Astrocyte (in vitro differentiated cells and primary cell): ENCODE results near the gene ZNF438. TPM values are rescaled to one million over a fixed set of nuclear protein-coding genes. Genes with fewer than 3 reads are reported as not detected.

ENCODE experiments used
- DNase-seq: peaks from one replicate; pipeline ENCODE4 v3.0.0-alpha.2; 2010; ENCODE audit warnings: low read depth
- FAIRE-seq: peaks from 2 replicates; lab custom pipeline; 2011; peaks lifted over from hg19 to GRCh38; lab: Jason Lieb, UNC
- H2AFZ ChIP-seq: 2 replicates; pipeline ENCODE4 v1.6.0; 2012; ENCODE audit warnings: low read depth, low read length, inconsistent platforms
- H3K27ac ChIP-seq: 2 replicates; pipeline ENCODE4 v1.5.1; 2011; ENCODE audit warnings: low read depth, low read length, inconsistent platforms
- H3K27me3 ChIP-seq: 2 replicates; pipeline ENCODE4 v1.6.0; 2011; ENCODE audit warnings: low read length, inconsistent platforms; ENCODE audit not compliant: insufficient read depth
- H3K36me3 ChIP-seq: 2 replicates; pipeline ENCODE4 v1.5.1; 2011; ENCODE audit warnings: low read length, inconsistent platforms; ENCODE audit not compliant: insufficient read depth
- H3K4me1 ChIP-seq: 2 replicates; pipeline ENCODE4 v1.5.1; 2011; ENCODE audit warnings: low read length, inconsistent platforms; ENCODE audit not compliant: insufficient read depth
- H3K4me2 ChIP-seq: 2 replicates; pipeline ENCODE4 v1.6.0; 2012; ENCODE audit warnings: low read length, inconsistent platforms
- H3K4me3 ChIP-seq: 2 replicates; pipeline ENCODE4 v1.5.1; 2011; ENCODE audit warnings: low read depth, mild to moderate bottlenecking, low read length, inconsistent platforms; ENCODE audit not compliant: insufficient read depth
- H3K79me2 ChIP-seq: 2 replicates; pipeline ENCODE4 v1.6.0; 2012; ENCODE audit warnings: mild to moderate bottlenecking, low read length, inconsistent platforms; ENCODE audit not compliant: insufficient read depth
- H3K9ac ChIP-seq: 2 replicates; pipeline ENCODE4 v1.6.0; 2012; ENCODE audit warnings: mild to moderate bottlenecking, low read length, inconsistent platforms
- H3K9me3 ChIP-seq: 2 replicates; pipeline ENCODE4 v1.5.1; 2012; ENCODE audit warnings: low read depth, mild to moderate bottlenecking, low read length, inconsistent platforms; ENCODE audit not compliant: insufficient read depth
- H4K20me1 ChIP-seq: 2 replicates; pipeline ENCODE4 v1.6.0; 2012; ENCODE audit warnings: low read length, inconsistent platforms; ENCODE audit not compliant: insufficient read depth
- H3K27ac Mint-ChIP-seq: one replicate; pipeline ENCODE4 v1.8.0; 2021; ENCODE audit warnings: mild to moderate bottlenecking, mixed read lengths; ENCODE audit not compliant: unreplicated experiment
- H3K27me3 Mint-ChIP-seq: one replicate; pipeline ENCODE4 v1.8.0; 2021; ENCODE audit warnings: low read depth, mixed read lengths; ENCODE audit not compliant: unreplicated experiment
- H3K36me3 Mint-ChIP-seq: one replicate; pipeline ENCODE4 v1.8.0; 2021; ENCODE audit warnings: low read depth, mixed read lengths; ENCODE audit not compliant: unreplicated experiment
- H3K4me1 Mint-ChIP-seq: one replicate; pipeline ENCODE4 v1.8.0; 2021; ENCODE audit warnings: low read depth, mixed read lengths; ENCODE audit not compliant: unreplicated experiment
- H3K4me3 Mint-ChIP-seq: one replicate; pipeline ENCODE4 v1.8.0; 2021; ENCODE audit warnings: mild to moderate bottlenecking, moderate library complexity, mixed read lengths; ENCODE audit not compliant: unreplicated experiment
- H3K9me3 Mint-ChIP-seq: one replicate; pipeline ENCODE4 v1.8.0; 2021; ENCODE audit warnings: mild to moderate bottlenecking, mixed read lengths; ENCODE audit not compliant: unreplicated experiment
- CTCF ChIP-seq: IDR thresholded peaks from 2 replicates; pipeline ENCODE4 v1.5.1; 2011; ENCODE audit warnings: low read depth, mild to moderate bottlenecking, inconsistent platforms, low read length, moderate library complexity; ENCODE audit not compliant: insufficient read depth
- EZH2 ChIP-seq: IDR thresholded peaks from 2 replicates; pipeline ENCODE4 v1.6.1; 2012; ENCODE audit warnings: mild to moderate bottlenecking, low read length, inconsistent platforms; ENCODE audit not compliant: insufficient read depth
- total RNA-seq: library from RNA; stranded (reverse); gene quantifications from 2 replicates; pipeline ENCODE4 v1.2.1, GENCODE V29; 2021

ZNF438 gene
- total RNA-seq, 1 donor from 2014 or later, result 2.2 TPM

- Histone ChIP-seq H3K36me3 (no peaks in the 10 kb centered on the region), H3K9ac (no peak overlapping the region), H2AFZ (no peak overlapping the region), H3K27me3 (no peaks in the 10 kb centered on the region), H3K27ac (no peak overlapping the region), H3K4me2 (no peak overlapping the region), H3K4me1 (no peaks in the 10 kb centered on the region), H3K79me2 (no peaks in the 10 kb centered on the region), H3K4me3 (no peak overlapping the region), H4K20me1 (no peaks in the 10 kb centered on the region), H3K9me3 (no peaks in the 10 kb centered on the region)
- Mint-ChIP-seq H3K27me3 (no peaks in the 10 kb centered on the region), H3K4me1 (no peaks in the 10 kb centered on the region), H3K27ac (no peak overlapping the region), H3K4me3 (no peak overlapping the region), H3K9me3 (peaks cover 9% of the 10 kb centered on the region), H3K36me3 (peaks cover 15% of the 10 kb centered on the region)
- TF ChIP-seq EZH2 (no peak), CTCF (no peak)
- FAIRE-seq, result no peak
- DNase-seq, result no peak
These were observed 40.0 kb downstream of the ZNF438 start for GRCh38 chr10:30991647-30992011.

- FAIRE-seq, result no peak
- H3K4me1 Mint-ChIP-seq, result peaks cover 3% of the 10 kb centered on the region
- no peak overlapping the region for H3K4me2 ChIP-seq
These were observed 40.6 kb downstream of the ZNF438 start for GRCh38 chr10:30990971-30991646.

More at GRCh38 chr10:30990971-30991646, 40.6 kb downstream of the ZNF438 start:
- Mint-ChIP-seq H3K4me3 (no peak overlapping the region), H3K9me3 (peaks cover 9% of the 10 kb centered on the region), H3K27ac (no peak overlapping the region), H3K36me3 (peaks cover 15% of the 10 kb centered on the region), H3K27me3 (no peaks in the 10 kb centered on the region)
- H4K20me1 ChIP-seq, result no peaks in the 10 kb centered on the region
- H3K4me1 ChIP-seq, result peaks cover 3% of the 10 kb centered on the region
- no peak overlapping the region for H3K4me3 ChIP-seq
- H3K9ac ChIP-seq, result no peak overlapping the region
- no peaks in the 10 kb centered on the region for H3K79me2 ChIP-seq
- H3K27ac ChIP-seq, result no peak overlapping the region
- no peaks in the 10 kb centered on the region for H3K27me3 ChIP-seq
- H3K9me3 ChIP-seq, result no peaks in the 10 kb centered on the region
- TF ChIP-seq CTCF, result no peak
- H2AFZ ChIP-seq, result no peak overlapping the region
- H3K36me3 ChIP-seq, result no peaks in the 10 kb centered on the region
- no peak for DNase-seq
